GM19463 (cell line): Measurements from ENCODE around the gene NANOS1.
"Not testable (repeated sequence)": the region's sequence is repeated elsewhere in the genome, so short reads cannot be mapped to it uniquely, and the experiment has no call there.

ENCODE experiments used
- ATAC-seq: cut with Tn5 transposase; IDR thresholded peaks from one replicate; pipeline ENCODE4 v1.9.1; 2021; ENCODE audit warnings: mild to moderate bottlenecking, moderate library complexity; ENCODE audit not compliant: unreplicated experiment

The NANOS1 gene

DNA sequence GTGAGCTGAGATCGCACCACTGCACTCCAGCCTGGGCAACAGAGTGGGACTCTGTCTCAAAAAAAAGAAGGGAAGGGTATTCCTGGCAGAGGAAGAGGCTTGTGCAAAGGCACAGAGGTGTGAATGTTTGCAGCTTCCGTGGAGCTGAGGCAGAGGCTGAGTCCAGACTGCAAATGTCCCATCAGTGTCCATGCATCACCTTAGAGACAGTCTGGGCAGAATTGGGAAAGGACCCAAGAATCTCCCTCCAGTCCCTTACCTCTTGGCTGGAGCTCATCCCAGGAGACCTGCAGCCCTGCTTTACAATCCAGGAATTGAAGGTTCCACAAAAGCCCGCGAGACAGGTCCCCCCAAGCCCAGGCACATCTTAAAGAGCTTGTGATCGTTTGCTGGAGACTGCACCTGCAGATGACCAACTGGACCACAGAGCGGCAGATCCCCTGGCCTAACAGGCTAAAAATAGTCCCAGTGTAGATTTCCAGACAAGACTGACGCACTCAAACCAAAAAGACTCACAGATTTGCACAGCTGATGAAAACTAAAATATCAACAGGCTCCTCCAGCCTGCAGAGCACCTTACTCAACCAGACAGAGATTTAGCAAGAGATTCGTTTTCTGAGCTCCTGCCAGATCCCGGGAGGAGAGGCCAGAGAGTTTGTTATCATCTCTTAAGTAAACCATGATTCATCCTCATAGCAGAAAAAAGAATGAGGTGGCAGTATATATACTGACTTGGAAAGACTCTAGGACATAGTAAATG lies 22.9 kb upstream of the NANOS1 start:
- no peak for ATAC-seq

DNA sequence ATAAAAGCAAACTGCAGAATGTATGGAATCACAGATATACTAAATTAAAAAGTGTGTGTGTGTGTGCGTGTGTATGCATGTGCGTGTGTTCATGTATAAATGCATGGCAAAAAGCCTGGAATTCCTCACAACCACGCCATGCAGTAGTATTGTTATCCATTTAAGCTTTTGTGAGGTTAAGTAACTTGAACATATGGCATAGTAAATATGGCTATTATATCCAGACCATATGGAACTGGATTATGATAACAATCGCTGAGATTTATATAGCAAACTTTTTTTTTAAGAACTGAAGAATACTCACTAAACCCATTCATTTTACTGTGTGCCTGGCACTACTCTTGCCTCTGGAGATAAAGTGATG lies 22.3 kb upstream of the NANOS1 start:
- ATAC-seq: no peak

DNA sequence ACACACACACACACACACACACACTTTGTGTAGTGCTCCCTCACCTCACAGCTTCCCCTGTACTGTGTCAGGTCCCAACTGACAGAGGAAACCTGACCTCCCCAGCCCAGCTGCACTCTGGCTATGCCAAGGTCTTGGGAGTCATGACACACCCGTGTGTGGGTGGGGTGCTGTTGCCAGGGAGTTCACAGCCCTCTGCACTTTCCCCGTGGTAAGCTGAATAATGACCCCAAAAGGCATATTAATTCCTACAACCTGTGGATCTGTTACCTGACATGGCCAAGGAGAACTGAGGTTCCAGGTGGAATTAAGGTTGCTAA lies 8.9 kb upstream of the NANOS1 start:
- ATAC-seq: no peak

DNA sequence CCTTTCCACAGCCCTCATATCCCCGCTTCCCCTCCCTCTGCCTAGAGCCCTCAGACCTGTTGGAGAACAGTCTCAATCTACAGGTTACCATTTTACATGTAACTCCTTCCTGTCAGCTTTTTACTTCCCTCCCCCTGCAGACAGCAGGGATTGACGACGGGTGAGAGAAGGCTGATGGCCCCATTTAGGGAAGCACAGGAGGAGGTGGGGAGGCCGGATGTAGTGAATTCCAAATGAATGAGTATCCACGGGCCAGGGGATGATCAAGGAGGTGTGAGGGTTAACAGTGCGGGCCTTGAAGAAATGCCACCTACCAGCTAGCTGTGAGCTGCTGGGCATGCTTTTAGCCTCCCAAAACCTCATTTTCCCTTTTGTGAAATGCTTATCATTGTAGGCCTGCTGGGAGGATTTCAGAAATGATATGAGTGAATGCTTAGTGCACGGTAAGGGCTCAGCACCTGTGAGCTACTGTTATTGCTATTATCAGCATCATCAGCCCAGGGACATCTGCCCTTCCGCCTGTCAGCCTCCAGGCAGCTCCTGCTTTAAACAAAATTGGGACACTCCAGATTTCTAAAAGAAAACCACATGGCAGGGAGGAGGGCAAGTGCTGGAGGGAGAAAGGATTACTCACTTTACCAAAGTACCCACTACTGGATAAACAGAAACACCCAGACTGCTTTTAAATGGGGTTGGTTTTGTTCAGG lies 6.5 kb upstream of the NANOS1 start:
- ATAC-seq: no peak

DNA sequence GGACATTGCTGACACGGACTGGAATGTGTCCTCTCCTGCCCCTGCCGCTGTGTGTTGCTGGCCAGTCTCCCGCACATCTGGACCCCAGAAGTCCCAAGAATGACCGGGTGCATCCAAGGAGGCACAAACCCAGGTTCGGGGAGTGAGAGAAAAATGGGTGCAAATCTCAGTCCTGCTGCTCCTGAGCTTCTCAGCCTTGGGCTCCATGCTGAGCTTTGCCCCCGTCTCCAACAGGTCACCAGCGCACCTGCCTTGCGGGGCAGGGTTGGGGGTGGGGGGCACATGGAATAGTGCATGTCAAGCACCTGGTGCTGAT lies 6.0 kb upstream of the NANOS1 start:
- ATAC-seq: no peak

DNA sequence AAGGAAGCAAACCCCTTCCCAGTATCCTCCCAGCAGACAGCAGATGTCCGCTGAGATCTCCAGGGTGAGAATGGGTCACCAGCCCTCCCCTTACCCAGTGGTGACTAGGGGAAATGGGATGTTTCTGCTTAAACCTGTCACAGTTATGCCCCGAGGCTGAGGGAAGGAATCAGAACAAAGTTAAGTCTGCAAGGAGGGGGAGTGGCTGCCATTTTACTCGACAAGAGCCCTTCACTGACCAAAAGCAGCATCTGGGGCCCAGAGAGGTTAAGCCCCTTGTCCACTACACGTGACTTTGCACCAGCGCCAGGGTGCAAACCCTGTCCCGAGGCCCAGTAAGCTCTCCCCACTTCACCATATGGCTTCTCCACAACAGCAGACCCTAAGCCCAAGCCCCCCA lies 4.6 kb upstream of the NANOS1 start:
- no peak for ATAC-seq

DNA sequence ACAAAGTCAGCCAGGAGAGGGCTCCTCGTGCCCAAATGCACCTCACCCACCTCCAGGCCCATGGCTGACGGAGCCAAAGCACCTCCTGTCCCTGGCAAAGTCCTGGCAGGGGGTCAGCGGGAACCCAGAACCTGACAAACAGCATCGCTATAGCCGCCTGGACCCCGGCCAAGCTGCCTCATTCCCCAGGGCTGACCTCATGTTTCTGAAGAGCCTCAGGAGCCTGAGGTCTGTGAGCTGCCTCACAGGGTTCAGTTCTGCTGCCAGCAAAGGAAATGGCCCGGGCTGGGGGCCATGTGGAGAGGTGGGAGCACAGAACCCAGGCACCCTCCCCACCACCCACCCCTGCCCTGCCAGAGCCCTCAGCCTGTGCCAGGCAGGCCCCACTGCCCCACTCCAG lies 4.2 kb upstream of the NANOS1 start:
- no peak for ATAC-seq

DNA sequence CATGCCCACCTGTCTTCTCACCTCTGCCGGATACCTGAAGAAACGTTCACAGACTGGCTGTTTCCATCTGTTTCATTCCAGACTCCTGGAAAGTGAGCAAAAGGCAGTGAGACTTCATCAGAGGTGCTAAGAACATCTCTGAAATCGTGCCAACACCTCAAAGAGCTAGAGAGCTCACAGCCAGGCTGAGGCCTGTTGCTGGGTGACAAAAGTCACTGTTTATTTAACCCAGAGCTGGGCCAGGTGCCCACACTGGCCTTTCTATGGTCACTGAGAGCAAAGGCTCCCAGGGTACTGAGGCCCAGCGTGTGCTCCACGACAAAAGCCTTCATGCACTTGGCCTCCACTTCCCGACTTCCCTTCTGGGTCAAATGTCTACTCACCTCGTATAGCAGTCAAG lies 3.7 kb upstream of the NANOS1 start:
- ATAC-seq: no peak

DNA sequence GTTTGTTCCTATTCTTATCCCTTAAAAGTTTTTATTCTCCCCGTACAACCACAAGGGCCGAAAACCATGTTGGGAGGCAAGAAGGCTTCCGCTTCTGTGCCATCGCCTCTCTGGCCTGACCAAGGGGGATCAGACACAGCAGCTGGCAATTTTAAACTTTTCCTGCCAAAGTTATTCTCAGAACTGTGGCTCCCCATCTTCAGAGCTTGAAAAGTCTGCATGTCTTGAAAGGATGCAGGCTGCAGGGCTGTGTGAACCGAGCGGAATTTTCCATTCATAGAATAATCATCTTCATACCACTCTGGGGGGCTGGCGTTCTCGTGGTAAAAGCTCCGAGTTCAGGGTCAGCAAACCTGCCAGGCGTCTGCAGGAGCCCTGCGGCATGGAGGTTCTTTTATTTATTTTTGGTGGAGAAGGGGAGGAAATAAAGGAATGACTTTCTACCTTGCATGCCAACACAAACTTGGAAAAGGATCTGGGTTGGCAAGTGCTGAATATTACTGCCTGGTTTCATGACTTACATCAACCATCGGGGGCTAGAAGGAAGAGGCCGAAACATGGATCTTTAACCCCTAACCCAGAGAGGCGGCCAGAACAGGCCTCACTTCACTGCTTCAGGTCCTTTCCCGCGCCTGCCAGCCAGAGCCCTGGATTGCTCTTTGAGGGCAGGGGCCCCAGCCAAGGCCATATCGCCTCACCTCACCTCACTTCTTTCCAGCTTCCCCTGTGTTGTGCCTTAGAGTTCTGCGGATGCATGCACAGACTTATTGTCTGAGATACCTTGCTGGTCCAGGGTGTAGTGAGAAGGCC lies 3.0 kb upstream of the NANOS1 start:
- no peak for ATAC-seq

DNA sequence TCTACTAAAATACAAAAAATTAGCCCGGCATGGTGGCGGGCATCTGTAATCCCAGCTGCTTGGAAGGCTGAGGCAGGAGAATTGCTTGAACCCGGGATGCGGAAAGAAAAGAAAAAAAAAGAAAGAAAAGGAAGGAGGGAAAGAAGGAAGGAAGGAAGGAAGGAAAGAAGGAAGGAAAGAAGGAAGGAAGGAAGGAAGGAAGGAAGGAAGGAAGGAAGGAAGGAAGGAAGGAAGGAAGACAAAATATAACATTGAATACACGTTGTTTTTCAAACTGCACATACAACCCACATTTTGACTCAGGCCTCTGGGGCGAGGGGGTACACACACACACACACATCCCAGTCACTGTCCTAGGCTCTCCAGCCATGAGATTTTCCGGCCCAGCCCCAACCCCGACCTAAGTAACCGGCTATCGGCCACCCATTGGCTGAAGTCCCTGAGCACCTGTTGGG lies 1.0 kb upstream of the NANOS1 start:
- not testable (repeated sequence) for ATAC-seq

DNA sequence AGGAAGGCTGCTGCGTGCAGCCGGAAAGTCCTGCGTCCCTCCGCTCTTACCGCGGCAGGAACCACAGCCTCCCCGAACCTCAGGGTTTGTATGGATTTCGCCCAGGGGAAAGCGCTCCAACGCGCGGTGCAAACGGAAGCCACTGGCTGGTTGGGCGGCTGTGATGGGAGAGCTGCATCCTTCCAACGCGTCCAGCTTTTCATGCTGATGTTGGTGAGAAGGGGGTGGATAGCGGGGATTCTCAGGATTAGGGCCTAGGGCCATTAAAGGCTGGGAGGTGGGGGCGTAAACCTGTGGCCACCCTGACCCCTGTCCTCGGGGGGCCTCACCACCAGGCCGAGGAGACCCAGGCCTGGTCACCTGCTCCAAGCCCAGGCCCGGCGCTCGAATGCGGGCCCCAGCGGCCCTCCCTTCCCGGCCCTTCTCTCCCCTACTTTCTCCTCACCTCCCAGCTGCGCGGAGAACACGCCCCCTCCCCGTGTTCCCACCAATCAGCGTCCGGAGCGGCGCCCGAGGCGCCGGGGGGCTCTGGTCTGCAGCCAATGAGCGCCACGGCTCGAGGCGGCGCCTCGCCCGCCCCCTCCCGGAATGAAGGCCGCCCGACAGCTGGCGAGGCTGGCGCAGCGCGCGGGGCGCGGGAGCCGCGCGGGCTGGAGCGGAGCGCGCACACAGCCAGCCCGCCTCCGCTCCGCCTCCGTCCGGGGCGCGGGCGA lies 458 bp upstream of the NANOS1 start:
- ATAC-seq: peak; percentile 65

DNA sequence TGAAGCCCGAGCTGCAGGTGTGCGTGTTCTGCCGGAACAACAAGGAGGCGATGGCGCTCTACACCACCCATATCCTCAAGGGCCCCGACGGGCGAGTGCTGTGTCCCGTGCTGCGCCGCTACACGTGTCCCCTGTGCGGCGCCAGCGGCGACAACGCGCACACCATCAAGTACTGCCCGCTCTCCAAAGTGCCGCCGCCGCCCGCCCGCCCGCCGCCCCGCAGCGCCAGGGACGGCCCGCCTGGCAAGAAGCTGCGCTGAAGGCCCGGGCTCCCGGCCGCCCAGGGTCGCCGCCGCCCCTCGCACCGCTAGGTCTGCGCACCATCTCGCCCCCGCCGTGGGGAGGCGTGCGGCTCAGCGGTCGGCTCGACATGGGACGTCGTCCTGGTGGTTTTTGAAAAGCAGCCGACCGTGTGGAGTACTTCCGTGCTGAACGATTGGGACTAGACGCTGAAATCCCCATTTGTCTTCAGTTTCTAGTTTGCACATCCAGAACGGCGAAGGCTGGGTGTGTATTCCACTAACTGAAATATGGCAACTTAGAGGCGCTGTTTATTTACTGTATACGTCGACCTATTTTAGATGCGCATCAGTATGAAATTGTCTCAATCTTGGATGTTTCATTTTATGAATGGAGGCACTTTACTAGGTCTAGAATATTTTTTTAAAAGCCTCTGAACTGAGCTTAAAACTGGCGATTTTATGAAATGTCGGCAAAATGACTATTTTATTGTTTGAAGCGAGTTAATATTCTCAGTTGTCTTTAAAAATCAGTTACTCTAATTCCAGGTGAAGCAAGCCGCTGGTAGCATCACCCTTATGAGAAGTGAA lies 1.1 kb downstream of the NANOS1 start:
- ATAC-seq: peak; percentile 39

DNA sequence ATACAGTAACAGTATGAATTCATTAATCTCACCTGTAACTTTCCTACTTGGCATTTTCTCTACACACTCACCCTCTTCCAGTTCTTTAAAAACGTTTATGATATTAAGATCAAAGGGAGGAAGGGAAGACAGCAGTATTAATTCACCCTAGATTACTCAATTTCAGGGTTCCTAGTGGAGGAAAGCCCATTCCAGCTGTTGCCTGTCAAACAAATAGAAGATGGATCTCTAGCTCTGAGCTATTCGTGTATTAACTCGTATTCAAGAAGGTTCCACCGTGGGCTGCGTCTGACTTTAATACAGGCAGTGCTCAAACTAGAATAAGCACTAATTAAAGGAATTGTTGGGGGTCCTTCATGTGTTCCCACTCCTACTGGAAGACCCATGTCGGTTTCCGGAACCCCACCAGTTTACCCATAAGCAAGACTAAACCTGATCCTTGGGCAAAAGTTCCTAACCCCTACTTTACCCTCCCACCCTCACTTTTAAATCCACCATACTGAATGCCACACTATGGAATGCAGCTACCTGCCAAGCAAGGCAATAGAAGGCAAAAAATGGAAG lies 2.1 kb downstream of the NANOS1 start:
- ATAC-seq: no peak

DNA sequence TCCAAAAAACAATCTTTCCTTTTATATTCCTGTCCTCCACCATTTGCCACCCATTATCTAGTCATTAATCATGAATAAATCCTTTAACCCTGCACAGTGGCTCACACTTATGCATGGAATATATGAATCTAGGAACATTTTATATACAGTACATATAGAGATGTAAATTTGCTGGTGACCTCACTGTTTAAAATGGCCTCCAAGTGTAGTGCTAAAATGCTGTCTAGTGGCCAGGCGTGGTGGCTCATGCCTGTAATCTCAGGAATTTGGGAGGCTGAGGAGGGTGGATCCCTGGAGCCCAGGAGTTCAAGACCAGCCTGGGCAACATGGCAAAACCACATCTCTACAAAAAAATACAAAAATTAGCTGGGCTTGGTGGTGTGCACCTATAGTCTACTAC lies 9.6 kb downstream of the NANOS1 start:
- ATAC-seq: no peak

DNA sequence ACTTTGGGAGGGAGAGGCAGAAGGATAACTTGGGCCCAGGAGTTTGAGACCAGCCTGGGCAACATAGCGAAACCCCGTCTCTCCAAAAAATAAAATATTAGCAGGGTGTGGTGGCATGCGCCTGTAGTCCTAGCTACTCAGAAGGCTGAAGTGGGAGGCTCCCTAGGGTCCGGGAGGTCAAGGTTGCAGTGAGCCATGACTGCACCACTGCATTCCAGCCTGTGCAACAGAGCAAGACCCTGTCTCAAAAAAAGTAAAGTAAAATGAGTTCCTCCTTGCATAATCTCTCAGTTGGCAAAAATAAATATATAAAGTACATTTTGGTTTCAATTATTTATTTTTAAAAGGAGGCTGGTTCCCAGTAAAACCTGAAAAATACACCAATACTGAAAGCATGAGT lies 11.8 kb downstream of the NANOS1 start:
- no peak for ATAC-seq

DNA sequence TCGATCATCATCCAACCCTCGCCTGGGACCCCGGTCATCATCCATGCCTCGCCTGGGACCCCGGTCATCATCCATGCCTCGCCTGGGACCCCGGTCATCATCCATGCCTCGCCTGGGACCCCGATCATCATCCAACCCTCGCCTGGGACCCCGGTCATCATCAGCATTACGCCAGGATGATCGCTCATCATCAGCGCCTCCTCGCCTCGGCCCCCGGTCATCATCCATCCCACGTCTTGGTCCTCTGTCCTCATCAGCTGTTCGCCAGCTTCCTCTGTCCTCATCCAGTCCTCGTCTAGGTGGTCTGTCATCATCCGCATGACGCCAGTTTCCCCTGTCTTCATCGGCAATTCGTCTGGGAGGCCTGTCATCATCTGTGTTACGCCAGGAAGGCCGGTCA lies 12.7 kb downstream of the NANOS1 start:
- ATAC-seq: no peak

DNA sequence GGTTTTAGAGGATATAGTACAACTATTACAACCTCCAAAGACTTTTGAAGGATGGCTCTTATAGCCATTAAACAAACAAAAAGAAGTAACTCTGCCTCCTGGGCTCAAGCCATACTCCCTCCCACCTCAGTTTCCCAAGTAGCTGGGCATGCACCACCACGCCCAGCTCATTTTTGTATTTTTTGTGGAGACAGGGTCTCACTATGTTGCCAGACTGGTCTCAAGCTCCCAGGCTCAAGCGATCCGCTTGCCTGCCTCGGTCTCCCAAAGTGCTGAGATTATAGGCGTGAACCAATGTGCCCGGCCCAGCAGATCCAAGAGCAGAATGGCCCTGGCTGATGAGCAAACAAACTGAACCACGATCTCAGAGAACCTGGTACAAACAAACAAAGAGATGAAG lies 16.0 kb downstream of the NANOS1 start:
- ATAC-seq: no peak

DNA sequence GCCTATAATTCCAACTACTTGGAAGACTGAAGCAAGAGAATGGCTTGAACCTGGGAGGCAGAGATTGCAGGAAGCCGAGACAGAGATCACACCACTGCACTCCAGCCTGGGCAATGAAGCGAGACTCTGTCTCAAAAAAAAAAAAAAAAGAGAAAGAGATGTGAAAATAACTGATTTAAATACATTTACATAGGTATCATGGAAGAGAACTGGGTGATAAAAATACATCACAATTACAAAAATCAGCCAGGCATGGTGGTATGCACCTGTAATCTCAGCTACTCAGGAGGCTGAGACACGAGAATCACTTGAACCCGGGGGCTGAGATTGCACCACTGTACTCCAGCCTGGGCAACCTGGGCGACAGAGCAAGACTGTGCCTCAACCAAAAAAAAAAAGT lies 19.8 kb downstream of the NANOS1 start:
- no peak for ATAC-seq

DNA sequence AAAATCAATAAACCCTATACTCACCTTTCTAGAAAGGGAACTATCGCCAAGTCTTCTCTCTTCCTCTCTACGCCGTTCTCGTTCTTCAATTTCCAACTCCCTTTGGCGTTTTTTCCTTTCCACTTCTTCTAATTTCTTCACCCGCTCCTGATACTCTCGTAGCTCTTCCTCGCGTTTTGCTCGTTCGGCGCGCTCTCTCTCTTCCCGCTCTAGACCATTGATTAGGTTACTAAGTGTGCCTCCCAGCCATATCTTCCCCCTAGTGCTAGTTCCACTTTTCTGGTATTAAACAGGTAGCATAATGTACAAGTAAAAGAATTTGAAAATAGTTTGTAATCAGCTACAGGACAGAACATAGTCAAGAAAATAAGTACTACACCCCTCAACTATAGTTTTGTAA lies 20.3 kb downstream of the NANOS1 start:
- ATAC-seq: no peak

DNA sequence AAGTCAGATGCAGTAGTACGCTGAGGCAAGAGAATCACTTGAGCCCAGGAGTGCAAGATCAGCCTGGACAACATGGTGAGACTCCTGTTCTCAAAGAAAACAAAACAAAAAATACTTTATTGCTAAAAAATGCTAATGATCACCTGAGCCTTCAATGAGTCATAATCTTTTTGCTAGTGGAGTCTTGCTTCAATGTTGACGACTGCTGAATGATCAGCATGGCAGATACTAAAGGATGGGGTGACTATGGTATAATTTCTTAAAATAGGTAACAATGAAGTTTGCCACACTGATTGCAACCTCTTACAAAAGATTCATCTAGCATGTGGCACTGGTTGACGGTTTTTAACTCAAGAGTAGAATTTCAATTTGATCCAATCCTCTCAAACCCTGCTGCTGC lies 22.3 kb downstream of the NANOS1 start:
- no peak for ATAC-seq
